HL-60 (cell line): Measurements from ENCODE around the gene ADARB1.

Experiments used
- DNase-seq, 2 experiments: peaks; one replicate each; pipeline ENCODE4 v3.0.0-alpha.2; 2010 to 2020; ENCODE audit warnings: low read depth in 1 of 2, low spot score in 1 of 2
- H3K27ac ChIP-seq: fragments of 250-450 bp; sonication (Bioruptor Pico); replicated peaks from 2 replicates; pipeline ENCODE4 v1.5.1; 2020; ENCODE audit warnings: mild to moderate bottlenecking, moderate library complexity
- H3K27me3 ChIP-seq: fragments of 250-450 bp; sonication (Bioruptor Pico); 2 replicates; pipeline ENCODE4 v1.5.1; 2021; ENCODE audit warnings: mild to moderate bottlenecking, moderate library complexity; ENCODE audit not compliant: insufficient read depth, poor library complexity, severe bottlenecking
- H3K4me3 ChIP-seq: replicated peaks from 2 replicates; pipeline ENCODE4 v1.5.1; 2011; ENCODE audit warnings: mild to moderate bottlenecking, control low read depth, low read length; ENCODE audit not compliant: insufficient read depth
- GABPA ChIP-seq: IDR thresholded peaks from 2 replicates; pipeline ENCODE4 v1.6.1; 2012; ENCODE audit warnings: low read depth
- POLR2AphosphoS5 ChIP-seq: IDR thresholded peaks from 2 replicates; pipeline ENCODE4 v1.6.1; 2012; ENCODE audit warnings: low read depth
- SPI1 ChIP-seq: IDR thresholded peaks from 2 replicates; pipeline ENCODE4 v1.6.1; 2012; ENCODE audit warnings: low read depth, mild to moderate bottlenecking, borderline replicate concordance
- TF ChIP-seq, protein P1 (sequence below): IDR thresholded peaks from 2 replicates; pipeline ENCODE4 v1.6.1; 2012; ENCODE audit warnings: low read depth; ENCODE audit not compliant: insufficient replicate concordance
- TF ChIP-seq, protein P2 (sequence below): IDR thresholded peaks from one replicate; pipeline ENCODE4 v1.5.1; 2011; ENCODE audit warnings: low read length, control low read depth, inconsistent platforms; ENCODE audit not compliant: insufficient read depth

The ADARB1 gene

DNA sequence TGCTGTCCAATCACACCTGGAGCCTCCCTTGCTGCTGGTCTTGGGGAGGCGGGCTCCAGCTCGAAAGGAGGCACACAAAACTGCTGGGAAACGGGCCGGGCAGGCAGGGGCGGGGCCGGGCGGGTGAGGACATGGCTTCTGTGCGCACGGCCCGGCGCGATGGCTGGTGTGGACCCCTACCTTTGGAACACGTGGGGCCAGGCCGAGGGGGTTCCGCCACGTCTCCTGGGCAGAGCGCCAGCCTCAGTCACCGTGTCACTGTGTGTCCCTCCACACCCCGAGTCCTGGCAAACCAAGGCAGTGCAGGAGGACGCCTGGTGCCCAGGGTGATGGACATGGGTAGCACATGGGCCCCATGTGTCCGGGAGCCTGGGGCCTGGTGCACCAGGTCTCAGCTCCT, 42.0 kb upstream of the ADARB1 start:
- H3K27ac ChIP-seq = no peak overlapping the region
- H3K4me3 ChIP-seq = no peak overlapping the region
- DNase-seq = no peak
- peaks cover 25% of the 10 kb centered on the region for H3K27me3 ChIP-seq
- TF ChIP-seq SPI1 (no peak), POLR2AphosphoS5 (no peak), GABPA (no peak)
- TF ChIP-seq, protein P1, sequence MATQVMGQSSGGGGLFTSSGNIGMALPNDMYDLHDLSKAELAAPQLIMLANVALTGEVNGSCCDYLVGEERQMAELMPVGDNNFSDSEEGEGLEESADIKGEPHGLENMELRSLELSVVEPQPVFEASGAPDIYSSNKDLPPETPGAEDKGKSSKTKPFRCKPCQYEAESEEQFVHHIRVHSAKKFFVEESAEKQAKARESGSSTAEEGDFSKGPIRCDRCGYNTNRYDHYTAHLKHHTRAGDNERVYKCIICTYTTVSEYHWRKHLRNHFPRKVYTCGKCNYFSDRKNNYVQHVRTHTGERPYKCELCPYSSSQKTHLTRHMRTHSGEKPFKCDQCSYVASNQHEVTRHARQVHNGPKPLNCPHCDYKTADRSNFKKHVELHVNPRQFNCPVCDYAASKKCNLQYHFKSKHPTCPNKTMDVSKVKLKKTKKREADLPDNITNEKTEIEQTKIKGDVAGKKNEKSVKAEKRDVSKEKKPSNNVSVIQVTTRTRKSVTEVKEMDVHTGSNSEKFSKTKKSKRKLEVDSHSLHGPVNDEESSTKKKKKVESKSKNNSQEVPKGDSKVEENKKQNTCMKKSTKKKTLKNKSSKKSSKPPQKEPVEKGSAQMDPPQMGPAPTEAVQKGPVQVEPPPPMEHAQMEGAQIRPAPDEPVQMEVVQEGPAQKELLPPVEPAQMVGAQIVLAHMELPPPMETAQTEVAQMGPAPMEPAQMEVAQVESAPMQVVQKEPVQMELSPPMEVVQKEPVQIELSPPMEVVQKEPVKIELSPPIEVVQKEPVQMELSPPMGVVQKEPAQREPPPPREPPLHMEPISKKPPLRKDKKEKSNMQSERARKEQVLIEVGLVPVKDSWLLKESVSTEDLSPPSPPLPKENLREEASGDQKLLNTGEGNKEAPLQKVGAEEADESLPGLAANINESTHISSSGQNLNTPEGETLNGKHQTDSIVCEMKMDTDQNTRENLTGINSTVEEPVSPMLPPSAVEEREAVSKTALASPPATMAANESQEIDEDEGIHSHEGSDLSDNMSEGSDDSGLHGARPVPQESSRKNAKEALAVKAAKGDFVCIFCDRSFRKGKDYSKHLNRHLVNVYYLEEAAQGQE = no peak
- TF ChIP-seq, protein P2, sequence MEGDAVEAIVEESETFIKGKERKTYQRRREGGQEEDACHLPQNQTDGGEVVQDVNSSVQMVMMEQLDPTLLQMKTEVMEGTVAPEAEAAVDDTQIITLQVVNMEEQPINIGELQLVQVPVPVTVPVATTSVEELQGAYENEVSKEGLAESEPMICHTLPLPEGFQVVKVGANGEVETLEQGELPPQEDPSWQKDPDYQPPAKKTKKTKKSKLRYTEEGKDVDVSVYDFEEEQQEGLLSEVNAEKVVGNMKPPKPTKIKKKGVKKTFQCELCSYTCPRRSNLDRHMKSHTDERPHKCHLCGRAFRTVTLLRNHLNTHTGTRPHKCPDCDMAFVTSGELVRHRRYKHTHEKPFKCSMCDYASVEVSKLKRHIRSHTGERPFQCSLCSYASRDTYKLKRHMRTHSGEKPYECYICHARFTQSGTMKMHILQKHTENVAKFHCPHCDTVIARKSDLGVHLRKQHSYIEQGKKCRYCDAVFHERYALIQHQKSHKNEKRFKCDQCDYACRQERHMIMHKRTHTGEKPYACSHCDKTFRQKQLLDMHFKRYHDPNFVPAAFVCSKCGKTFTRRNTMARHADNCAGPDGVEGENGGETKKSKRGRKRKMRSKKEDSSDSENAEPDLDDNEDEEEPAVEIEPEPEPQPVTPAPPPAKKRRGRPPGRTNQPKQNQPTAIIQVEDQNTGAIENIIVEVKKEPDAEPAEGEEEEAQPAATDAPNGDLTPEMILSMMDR = no peak

DNA sequence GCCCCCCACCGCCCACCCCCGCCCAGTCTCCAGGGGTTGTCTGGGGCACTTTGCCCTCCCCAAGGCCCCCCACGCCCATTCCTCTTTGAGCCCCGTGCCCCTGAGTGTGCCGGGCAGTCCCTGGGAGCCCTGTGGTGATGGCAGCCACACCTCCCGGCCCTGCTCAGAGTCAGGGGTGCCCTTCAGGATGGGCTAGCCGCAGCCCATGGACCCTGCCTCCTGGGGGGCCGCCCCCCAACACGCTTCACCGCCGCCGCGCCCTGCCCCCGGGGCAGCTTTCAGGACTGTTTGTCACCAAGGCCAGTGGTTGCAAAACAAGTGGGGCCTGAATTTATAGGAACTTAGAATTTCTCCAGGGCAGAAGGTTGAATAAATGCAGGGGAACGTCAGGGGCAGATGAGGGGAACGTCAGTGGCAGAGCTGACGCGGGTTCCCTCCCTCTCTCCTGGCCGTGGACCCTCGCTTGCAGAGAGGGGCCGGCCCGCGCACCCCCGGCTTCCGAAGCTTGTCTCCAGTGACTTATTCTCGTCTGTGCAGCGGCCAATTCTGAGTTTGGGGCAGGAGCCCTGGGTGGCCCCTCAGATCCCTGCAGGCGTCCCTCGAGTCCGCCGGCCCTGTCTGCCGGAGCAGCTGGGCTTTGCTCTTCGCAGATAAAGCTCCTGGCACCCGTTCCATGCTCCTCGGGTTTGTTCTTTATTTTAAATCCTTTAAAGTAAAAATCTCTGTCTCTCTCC, 41.2 kb upstream of the ADARB1 start:
- H3K27ac ChIP-seq = no peak overlapping the region
- TF ChIP-seq SPI1 = no peak
- no peak for TF ChIP-seq POLR2AphosphoS5
- TF ChIP-seq, protein P1 = no peak
- TF ChIP-seq, protein P2 = no peak
- no peak for TF ChIP-seq GABPA
- H3K4me3 ChIP-seq = no peak overlapping the region
- peaks cover 25% of the 10 kb centered on the region for H3K27me3 ChIP-seq
- no peak for DNase-seq

DNA sequence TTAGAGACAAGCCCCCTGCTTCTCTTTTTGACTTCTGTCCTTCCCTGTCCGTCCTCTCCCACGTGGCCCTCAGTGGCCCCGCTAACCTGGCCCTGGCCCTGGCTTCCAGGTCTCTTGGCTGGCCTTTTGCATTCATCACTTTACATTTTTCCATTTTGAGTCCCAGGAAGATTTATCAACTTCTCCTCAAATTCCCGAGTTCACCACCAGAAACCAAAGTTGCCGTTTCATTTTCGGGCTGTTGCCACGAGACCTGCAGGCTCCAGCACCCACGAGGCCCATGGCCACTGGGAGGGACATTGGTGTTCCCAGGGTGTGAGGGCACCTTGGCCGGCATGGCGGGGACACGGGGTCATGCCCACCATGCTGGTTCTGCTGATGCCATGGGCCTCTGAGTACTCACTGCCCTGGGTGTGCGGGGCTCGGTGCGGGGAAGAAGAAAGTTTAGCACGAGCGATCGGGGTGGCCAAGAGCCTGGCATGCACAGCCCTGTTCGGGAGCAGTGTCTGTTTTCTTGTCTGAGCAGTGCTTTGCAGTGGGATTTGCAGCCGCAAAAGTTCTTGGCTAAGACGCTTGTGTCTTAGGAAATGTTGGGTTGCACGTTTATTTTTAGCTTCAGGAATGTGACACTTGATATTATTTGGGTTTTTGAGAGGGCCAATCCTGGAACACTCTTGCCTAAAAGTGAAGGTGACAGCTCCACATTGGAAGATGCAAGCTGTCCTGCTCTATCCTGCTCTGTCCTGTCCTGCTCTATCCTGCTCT, 40.4 kb upstream of the ADARB1 start:
- no peak for DNase-seq
- H3K4me3 ChIP-seq = no peak overlapping the region
- H3K27ac ChIP-seq = no peak overlapping the region
- H3K27me3 ChIP-seq = peaks cover 25% of the 10 kb centered on the region
- TF ChIP-seq, protein P1 = no peak
- TF ChIP-seq, protein P2 = no peak
- no peak for TF ChIP-seq SPI1
- no peak for TF ChIP-seq POLR2AphosphoS5
- TF ChIP-seq GABPA = no peak
